Suprapubic skin (tissue), 3 donors: ENCODE data around the gene IL4R.

Source experiments
- POLR2AphosphoS5 ChIP-seq, 3 donors: sonication (generic); formaldehyde crosslinking; IDR thresholded peaks; one replicate each; pipeline ENCODE4 v1.6.1; 2017; ENCODE audit warnings: antibody characterized with exemption in 3 of 3
- TF ChIP-seq, protein P1 (sequence below), 2 donors: fragments of 200-600 bp in 1 of 2; fragments of 450-650 bp in 1 of 2; sonication (generic) in 1 of 2; IDR thresholded peaks; one replicate each; pipeline ENCODE4 v1.5.1; 2016 to 2019; ENCODE audit warnings: antibody characterized with exemption in 2 of 2, mild to moderate bottlenecking in 1 of 2, moderate library complexity in 1 of 2

DNA sequence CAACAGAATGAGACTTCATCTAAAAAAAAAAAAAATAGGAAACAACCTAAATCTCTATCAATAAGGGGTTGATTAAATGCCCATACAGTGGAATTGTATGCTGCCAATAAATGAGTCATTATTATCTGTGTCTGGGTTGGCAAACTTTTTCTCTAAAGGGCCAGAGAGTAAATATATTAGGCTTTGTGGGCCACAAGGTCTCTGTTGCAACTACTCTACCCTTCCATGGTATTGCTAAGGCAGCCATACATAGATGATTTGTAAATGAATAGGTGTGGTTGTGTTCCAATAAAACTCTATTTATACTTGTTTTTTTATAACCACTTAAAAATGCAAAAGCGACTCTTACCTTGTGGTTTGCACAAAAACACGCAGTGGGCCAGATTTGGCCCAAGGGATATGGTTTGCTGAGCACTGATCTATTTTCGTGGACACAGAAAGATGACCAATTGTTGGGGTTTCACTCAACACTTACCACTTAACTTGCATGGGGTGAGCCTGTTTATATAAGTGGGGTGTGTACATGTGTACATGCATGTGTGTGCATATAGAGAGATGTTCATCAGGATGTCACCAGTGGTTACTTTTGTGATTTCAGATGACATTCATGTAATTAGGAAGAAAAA, 12.4 kb upstream of the IL4R start:
- TF ChIP-seq, protein P1, sequence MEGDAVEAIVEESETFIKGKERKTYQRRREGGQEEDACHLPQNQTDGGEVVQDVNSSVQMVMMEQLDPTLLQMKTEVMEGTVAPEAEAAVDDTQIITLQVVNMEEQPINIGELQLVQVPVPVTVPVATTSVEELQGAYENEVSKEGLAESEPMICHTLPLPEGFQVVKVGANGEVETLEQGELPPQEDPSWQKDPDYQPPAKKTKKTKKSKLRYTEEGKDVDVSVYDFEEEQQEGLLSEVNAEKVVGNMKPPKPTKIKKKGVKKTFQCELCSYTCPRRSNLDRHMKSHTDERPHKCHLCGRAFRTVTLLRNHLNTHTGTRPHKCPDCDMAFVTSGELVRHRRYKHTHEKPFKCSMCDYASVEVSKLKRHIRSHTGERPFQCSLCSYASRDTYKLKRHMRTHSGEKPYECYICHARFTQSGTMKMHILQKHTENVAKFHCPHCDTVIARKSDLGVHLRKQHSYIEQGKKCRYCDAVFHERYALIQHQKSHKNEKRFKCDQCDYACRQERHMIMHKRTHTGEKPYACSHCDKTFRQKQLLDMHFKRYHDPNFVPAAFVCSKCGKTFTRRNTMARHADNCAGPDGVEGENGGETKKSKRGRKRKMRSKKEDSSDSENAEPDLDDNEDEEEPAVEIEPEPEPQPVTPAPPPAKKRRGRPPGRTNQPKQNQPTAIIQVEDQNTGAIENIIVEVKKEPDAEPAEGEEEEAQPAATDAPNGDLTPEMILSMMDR (IDR thresholded peaks at IDR 0.05) = no peak
- TF ChIP-seq POLR2AphosphoS5 (IDR thresholded peaks at IDR 0.05) = no peak
